HT-29 (cell line): ENCODE results near the gene INSR. TPM values are rescaled to one million over a fixed set of nuclear protein-coding genes. Genes with fewer than 3 reads are reported as not detected.
"Not testable (repeated sequence)": the region's sequence is repeated elsewhere in the genome, so short reads cannot be mapped to it uniquely, and the experiment has no call there.

Experiments used
- DNase-seq: peaks from one replicate; pipeline ENCODE4 v3.0.0-alpha.2; 2015; ENCODE audit warnings: low spot score
- total RNA-seq: library from RNA; depleted of rRNA; stranded (reverse); fragments of >200 nt; shearing (Covaris generic); gene quantifications from 2 replicates; pipeline ENCODE4 v1.2.3, GENCODE V29; 2014

The INSR gene
- total RNA-seq, 1 experiment from 2014 or later, result 16.8 TPM

- no peak for DNase-seq
These were observed 70.0 kb downstream of the INSR start for GRCh38 chr19:7224209-7224686.

- no peak for DNase-seq
These were observed 70.8 kb downstream of the INSR start for GRCh38 chr19:7223429-7223828.

- no peak for DNase-seq
These were observed 75.2 kb downstream of the INSR start for GRCh38 chr19:7219056-7219455.

- DNase-seq, result no peak
These were observed 76.4 kb downstream of the INSR start for GRCh38 chr19:7217861-7218260.

GRCh38 chr19:7216373-7216902, 77.8 kb downstream of the INSR start:
- DNase-seq, result no peak

- no peak for DNase-seq
These were observed 79.0 kb downstream of the INSR start for GRCh38 chr19:7215176-7215575.

- DNase-seq, result no peak
These were observed 79.7 kb downstream of the INSR start for GRCh38 chr19:7214324-7215089.

GRCh38 chr19:7213628-7214323, 80.4 kb downstream of the INSR start:
- no peak for DNase-seq

DNA sequence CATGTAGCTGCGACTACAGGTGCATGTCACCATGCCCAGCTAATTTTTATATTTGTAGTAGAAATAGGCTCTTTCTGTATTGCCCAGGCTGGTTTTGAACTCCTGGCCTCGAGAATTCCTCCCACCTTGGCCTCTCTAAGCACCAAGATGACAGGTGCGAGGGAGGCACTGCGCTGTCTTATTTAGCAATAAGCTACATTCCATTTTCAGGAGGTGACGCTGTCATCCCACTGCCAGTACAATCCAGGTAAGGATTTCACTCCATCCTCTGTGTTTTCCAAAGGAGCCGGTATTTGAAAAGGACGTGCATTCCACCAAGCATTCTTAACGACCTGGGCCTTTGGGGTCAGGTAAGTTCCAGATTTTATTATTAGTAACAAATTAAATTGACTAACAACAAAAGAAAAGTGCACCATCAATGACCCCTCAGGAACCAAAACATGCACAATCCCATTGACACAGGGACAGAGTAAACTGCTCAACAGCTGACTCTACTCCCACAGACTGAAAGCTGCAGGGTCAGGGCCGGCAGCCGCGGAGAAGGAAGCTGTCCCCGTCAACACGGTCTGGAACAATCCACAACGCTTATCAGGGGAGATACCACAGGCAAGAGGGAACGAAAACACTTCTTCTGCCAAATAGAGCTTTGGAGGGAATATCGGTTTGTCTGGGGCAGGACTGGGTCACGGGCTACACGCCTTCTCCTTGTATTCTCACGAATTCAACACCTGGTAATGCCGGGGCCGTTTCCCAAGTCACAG, 82.8 kb downstream of the INSR start:
- no peak for DNase-seq

DNA sequence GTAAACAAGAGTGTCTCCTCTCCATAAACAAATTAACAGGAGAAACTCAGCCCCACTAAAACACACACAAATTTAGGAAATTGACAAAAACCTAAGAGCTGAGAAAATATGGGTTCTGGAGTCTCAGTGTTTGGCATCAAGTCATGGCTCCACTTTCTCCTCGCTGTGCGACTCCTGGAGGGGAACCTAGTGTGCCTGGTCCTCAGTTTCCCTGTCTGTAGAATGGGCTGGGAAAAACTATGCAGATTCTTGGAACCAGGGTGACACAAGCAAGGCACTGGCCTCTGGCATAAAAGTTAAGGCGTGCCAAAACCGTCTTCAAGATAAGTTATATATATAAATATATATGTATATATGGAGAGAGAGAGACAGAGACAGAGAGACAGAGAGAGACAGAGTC, 83.9 kb downstream of the INSR start:
- DNase-seq, result no peak

- DNase-seq, result not testable (repeated sequence)
These were observed 84.5 kb downstream of the INSR start for GRCh38 chr19:7209597-7210325.

GRCh38 chr19:7209036-7209435, 85.2 kb downstream of the INSR start:
- not testable (repeated sequence) for DNase-seq

- no peak for DNase-seq
These were observed 90.9 kb downstream of the INSR start for GRCh38 chr19:7203332-7203731.

GRCh38 chr19:7202888-7203287, 91.3 kb downstream of the INSR start:
- DNase-seq, result no peak

GRCh38 chr19:7200736-7201135, 93.5 kb downstream of the INSR start:
- no peak for DNase-seq

DNA sequence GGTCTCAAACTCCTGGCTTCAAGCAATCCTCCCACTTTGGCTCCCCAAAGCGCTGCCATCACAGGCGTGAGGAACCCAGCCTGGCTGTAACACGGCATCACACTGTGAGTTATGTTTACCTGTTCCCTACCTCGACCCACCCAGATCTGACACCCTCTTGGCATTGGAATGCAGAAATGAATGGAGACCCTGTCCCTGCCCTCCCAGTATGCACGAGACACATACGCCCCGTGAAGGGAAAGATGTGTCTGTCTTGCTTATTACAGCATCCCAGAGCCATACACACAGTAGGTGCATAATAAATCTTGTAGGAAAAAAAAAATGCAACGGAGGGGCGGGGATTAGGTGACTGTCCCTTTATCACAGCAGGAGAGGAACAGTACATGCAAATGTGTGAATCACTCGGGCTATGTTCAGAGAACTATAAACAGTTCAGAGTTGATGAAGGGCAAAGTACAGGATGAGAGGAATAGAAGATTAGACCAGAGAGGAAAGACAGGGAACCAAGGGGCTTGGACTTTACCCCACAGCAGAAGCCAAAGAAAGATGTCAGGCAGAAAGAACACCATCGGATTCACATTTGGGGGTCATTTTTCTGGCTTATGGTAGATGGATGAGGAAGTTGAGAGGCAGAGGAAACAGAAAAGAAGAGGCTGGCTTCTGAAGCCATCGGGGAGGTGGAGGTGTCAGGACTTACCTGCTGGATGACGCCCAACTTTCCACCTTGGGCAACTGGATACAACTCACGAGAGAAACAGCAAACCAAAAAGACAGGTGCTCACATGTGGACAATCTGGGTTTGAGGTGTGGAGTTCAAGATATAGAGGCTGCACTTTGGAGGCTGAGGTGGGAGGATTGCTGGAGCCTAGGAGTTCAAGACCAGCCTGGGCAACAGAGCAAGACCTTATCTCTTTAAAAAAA, 94.3 kb downstream of the INSR start:
- DNase-seq, result peak; percentile 66

DNA sequence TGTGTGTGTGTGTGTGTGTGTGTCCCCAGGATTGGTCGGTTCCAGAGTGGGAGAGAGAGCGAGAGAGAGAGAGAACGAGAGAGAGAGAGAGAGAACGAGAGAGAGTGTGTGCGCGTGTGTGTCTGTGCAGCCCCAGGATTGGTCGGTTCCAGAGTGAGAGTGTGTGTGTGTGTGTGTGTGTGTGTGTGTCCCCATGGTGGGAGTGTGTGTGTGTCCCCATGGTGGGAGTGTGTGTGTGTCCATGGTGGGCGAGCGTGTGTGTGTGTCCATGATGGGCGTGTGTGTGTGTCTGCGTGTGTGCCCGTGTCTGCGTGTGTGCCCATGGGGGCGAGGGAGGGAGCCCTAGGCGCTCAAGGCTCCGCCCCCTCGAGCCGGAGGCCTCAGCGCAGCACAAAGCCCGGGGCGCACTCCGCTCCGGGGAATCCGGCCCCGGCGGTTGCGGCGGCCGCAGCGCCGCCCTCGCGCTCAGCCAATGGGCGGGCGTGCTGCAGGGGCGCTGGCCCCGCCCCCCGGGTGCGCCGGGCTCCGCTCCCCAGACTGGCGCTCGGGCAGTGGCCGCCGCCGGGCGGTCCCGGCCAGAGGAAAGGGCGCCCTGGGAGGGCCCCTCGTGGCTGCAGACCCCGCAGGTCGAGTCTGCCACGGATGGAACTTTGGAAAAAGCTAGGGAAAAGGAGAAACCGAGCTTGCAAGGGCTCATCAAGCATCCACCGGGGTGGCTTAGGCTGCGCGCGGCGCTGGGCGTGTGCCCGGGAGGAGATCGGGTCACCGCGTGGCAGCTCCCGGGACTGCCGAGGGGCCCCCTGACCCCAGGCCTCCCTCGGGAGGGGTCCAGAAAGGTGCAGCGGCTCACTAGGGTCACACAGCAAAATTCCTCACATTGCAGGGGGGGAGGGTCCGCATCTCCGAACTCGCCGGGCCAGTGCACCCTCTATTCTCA, 96.2 kb downstream of the INSR start:
- DNase-seq, result peak; percentile 83

- peak; percentile 55 for DNase-seq
These were observed 97.0 kb downstream of the INSR start for GRCh38 chr19:7197119-7197759.

- no peak for DNase-seq
These were observed 97.5 kb downstream of the INSR start for GRCh38 chr19:7196763-7197118.
